Activated T-helper 1 cell treated with Interleukin-2 at 50 U/mL for 16 hours (primary cell): ENCODE data around the gene BRICD5.

Experiments used
- DNase-seq: peaks from one replicate; pipeline ENCODE4 v3.0.0-alpha.2; 2020; ENCODE audit warnings: low read depth

The BRICD5 gene

DNA sequence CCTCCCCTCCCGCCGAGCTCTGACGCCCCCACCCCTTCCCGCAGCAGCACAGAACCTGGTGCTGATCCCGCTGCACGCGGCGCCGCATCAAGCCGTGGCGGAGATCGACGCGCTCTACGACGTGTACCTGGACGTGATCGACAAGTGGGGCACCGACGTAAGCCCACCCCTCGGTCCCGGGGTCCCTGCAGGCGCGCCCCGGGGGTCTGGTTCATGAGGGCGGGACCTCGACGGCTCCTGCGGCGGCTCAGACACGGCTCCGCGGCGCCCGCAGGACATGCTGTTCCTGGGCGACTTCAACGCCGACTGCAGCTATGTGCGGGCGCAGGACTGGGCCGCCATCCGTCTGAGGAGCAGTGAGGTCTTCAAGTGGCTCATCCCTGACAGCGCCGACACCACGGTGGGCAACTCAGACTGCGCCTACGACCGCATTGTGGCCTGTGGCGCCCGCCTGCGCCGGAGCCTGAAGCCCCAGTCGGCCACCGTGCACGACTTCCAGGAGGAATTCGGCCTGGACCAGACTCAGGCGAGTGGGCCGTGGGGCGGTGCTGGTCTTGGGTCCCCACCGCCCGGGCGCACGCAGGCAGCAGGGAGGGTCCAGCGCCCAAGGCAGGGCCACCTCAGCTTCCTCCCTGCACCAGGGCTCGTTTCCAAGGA, 27.0 kb upstream of the BRICD5 start:
- DNase-seq, result no peak

DNA sequence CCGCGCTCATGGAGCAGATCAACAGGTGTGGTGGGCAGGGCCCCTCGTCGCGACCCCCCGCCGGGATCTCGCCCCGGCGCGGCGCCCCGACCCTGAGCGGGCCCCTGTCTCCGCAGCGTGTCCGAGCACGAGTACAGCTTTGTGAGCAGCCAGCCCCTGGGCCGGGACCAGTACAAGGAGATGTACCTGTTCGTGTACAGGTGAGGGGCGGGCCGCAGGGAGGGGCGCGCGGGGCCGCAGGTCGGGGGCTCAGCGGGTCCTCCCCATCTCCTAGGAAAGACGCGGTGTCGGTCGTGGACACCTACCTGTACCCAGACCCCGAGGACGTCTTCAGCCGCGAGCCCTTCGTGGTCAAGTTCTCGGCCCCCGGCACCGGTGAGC, 26.4 kb upstream of the BRICD5 start:
- DNase-seq, result no peak

DNA sequence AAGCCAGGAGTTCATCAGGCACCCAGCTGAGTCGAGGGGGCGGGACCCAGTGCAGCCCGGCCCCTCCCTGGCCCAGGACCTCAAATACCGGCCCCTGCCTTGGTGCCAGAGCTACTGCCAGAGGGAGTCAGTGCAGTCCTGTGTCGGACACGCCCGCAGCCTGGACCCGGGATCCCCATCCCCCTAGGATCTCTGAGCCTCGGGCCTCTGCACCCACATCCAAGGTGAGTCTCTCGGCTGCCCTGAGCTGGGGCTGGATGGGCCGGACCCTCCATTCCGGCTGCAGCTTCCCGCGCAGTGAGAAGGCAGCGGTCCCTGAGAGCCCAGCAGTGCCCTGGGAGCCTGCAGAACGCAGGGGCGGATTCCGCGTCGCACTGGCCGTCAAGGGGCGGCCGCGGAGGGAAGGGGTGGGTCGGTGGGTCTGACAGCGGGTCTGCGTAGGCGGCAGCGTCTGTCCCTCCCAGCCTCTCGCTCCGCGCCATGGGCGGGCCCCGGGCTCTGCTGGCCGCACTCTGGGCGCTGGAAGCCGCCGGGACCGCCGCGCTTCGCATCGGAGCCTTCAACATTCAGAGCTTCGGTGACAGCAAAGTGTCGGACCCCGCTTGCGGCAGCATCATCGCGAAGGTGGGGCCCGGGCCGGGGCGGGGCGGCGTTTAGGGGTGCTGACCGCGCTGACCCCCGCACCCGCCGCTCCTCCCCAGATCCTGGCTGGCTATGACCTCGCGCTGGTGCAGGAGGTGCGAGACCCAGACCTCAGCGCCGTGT, 25.9 kb upstream of the BRICD5 start, which contains the start of gene DNASE1L2:
TSS of gene DNASE1L2 (plus strand) at position 108 of the 765 bp plus-strand sequence. CDS start at position 481, 373 bp downstream.
- DNase-seq, result no peak

DNA sequence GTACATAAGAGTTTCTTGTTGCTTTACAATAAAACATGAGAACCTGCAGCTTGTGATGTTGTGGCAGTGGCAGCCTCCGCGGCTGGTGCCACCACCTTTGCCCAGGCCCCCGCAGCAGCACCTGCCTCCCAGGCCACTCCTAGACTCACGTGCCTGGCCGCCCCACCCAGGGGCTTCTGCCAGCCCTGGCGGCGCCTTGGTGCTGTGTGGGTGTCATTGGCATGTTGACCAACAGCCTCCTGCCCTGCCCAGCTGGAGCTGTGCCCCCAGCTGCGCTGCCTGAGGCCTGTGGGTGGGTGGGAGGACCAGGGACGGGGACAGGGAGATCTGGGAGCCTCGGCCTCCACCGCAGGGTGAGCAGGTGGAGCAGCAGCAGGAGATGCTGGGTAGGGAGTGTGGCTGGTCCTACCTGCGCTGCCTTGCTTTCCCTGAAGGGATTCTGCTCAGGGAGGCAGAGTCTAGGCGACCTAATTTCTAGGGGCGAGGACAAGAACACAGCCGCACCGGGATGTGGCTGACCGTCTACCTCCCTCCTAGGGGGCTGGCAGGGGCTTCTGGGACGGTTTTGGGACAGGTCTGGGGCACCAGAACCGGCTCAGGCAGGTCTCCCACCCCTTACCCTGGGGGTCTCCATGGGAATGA, 25.2 kb upstream of the BRICD5 start:
- DNase-seq, result no peak

DNA sequence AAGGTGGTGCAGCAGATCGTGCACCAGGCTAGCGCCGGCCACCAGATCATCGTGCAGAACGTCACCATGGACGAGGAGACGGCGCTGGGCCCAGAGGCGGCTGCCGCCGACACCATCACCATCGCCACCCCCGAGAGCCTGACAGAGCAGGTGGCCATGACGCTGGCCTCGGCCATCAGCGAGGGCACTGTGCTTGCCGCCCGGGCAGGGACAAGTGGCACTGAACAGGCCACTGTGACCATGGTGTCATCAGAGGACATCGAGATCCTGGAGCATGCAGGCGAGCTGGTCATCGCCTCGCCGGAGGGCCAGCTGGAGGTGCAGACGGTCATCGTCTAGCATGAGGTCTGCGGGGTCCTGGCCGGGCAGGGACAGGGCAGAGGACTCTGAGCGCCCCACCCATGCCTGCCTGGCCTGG, 24.6 kb upstream of the BRICD5 start:
- no peak for DNase-seq

DNA sequence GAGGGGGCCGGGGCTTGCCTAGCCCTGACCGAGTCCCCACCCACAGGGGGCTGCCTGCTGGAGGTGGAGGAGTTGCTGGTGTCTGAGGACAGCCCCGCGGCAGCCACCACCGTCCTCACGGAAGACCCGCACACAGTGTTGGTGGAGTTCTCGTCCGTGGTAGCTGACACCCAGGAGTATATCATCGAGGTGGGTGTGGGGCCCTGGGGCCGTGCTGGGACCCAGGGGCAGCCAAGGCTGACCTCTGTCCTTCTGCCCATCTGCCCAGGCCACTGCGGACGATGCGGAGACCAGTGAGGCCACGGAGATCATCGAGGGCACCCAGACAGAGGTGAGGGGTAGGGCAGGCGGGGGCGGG, 24.1 kb upstream of the BRICD5 start:
- no peak for DNase-seq

DNA sequence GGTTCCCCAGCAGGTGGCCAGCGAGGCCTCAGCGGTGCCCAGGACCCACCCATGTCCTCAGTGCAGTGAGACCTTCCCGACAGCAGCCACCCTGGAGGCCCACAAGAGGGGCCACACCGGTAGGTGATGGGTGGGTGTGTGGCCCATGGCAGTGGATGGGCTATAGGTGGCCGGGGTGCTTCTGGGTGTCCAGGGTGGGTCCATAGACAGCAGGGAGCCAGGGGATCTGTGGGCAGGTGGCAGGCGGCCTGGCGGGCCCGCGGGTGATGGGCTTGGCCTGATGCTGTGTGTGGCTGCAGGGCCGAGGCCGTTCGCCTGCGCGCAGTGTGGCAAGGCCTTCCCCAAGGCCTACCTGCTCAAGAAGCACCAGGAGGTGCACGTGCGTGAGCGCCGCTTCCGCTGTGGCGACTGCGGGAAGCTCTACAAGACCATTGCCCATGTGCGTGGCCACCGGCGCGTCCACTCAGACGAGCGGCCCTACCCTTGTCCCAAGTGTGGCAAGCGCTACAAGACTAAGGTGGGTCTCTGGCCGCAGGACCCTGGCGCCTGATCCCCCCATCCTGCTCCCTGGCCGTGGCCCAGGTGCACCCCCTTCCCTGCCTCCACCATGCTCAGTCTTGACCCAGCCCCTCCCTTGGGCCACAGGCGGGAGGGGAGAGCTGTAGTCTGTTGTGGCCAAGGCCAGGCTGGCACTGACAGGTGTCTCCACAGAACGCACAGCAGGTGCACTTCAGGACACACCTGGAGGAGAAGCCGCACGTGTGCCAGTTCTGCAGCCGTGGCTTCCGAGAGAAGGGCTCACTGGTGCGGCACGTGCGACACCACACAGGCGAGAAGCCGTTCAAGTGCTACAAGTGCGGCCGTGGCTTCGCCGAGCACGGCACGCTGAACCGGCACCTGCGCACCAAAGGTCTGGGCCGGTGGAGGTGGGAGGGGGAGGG, 23.5 kb upstream of the BRICD5 start:
- DNase-seq, result no peak

DNA sequence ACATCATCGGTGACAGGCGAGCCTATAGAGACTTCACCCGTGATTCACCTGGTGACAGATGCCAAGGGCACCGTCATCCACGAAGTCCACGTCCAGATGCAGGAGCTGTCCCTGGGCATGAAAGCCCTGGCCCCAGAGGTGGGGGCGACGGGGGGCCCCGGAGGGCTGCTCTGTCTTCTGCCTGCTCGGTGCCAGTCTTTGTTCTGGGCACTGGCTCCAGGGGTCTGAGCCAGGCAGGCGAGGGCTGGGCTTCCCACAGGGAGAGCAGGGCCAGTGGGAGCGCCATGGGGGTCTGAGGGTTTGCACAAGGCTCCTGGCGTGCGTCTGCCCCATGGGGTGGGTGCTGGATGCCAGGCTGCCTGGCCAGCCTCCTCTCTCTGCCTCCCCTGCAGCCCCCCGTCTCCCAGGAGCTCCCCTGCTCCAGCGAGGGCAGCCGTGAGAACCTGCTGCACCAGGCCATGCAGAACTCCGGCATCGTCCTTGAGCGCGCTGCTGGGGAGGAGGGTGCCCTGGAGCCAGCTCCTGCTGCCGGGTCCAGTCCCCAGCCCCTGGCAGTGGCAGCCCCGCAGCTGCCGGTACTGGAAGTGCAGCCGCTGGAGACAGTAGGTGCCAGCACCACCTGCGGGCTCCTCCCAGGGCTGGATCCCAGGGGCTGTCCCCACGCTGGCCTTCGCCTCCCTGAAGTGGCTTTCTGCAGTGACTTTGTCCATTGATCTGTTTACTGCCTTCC, 22.5 kb upstream of the BRICD5 start:
- no peak for DNase-seq

DNA sequence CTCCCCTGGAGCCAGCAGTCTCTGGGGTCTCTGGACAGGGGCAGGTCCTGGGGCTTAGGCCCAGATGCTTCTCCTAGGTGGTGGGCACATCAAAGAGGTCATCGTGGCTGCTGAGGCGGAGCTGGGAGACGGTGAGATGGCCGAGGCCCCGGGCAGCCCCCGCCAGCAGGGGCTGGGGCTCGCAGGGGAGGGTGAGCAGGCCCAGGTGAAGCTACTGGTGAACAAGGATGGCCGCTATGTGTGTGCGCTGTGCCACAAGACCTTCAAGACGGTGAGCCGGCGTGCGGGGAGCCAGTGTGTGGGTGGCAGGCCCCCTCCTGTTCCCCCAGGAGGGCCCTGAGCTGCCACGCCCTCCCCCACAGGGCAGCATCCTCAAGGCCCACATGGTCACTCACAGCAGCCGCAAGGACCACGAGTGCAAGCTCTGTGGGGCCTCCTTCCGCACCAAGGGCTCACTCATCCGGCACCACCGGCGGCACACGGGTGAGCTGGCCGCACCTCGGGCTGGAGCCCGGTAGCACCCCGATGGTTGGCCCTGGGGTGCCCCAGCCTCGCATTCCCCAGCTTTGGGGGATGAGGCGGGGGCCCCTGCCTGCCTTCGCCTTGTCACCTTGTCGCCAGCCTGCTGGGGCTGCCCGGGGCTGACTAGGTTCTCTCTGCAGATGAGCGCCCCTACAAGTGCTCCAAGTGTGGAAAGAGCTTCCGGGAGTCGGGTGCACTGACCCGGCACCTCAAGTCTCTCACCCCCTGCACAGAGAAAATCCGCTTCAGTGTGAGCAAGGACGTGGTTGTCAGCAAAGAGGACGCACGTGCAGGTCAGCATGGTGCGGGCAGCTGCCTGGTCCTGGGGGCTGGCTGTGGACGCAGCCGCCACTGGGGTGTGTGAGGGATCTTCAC, 21.7 kb upstream of the BRICD5 start:
- no peak for DNase-seq

DNA sequence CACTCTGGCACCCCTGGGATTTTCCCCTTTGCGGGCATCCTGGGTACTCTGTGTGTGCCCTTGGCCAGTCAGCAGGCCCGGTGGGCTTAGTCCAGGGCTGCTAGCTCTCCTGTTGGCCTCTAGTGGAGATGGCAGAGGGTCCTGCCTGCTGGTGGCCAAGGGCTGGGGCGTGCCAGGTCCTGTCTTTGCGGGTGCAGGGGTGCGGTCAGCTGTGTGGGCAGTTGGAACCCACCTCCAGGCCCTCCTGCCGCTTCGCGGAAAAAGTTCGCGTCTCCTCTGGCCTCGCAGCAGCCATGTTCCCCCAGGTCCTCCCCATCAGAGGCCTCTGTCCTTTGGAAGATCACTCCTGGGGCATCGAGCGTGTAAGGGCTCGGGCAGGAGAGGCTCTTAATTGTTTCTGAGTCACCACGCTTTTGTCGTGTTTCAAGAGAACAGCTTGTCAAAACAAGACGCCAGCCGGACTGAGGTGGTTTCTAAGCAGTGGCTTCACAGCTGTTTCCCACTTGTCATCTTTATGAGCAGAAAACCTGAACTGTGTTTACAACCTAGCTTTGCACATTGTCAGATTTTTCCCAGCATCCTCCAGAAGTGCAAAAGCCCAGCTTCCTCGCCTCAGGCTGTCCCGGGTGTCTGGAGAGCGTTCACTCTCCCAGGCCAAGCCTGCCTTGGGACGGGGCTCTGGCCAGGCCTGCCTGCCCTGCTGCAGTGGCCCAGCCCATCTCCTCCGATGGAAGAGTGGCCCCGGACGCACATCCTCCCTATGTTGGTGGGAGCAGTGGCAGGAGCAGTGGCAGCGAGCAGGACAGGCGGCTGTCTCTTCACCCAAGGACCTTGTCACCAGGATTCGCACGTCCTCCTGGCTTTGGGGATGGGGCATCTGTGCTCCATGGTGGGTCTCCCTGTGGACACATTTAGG, 20.6 kb upstream of the BRICD5 start:
- no peak for DNase-seq

DNA sequence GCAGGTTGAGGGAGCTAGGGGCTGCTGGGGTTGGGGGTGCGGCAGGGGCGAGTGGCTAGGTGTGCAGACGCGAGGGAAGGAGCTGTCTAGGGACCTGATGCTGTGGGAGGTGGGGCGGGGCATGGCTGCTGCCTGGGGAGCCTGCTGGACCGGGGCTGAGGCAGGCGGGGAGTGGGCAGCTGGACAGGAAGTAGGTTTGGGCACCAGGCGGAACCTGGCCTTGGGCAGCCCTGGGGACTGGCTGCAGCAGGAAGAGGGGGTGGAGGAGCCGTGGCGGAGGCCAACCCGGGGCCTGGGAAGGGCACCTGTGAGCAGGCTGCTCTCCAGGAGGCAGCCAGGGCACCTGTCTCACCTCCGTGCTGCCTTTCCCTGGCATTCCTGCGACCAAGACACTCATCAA, 19.7 kb upstream of the BRICD5 start:
- DNase-seq, result no peak

DNA sequence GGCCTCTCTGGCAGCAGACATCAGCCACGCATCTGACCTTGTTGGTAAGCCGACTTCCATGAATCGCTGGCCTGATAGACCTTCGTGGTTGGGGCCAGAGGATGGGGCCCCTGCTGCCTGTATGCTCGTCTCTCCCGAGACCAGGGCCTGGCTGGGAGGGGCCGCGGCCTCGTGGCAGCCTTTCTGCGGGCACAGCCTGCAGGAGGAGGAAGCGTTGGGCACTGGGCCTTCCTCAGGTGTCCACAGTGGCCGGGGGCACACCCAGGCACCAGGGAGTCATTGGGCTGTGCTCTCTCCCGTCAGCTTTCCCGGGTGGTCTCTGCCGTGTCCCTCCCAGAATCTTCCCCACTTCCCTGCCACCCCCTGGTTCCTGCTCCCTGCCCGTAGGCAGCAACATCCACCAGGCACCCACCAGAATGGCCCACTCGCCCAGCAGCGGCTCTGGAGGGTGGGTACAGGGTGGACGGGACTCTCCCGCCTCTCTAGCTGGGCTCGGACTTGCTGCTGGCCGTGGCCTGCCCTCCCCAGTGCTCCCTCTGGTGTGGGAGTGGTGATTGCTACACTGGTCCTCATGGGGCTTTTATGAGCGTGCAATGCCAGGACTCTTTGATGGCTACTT, 19.1 kb upstream of the BRICD5 start:
- no peak for DNase-seq

DNA sequence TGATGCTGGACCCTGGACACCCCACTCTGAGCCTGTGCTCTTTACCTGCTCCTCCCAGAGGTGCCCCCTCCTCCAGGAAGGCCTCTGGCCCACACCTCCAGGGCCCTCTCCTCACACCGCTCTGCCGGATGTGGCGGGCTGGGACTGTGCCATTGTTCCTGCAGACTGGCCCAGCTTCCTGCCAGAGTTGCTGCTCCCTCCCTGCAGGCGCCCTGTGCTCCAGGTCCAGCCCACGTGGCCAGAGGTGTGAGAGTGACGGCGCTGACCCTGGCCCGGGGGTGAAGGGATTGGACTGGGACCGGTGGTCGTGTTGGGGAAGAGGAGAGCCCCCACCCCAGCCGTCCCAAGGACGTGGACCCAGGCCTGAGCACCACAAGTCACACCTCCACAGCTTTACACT, 18.4 kb upstream of the BRICD5 start:
- DNase-seq, result no peak

DNA sequence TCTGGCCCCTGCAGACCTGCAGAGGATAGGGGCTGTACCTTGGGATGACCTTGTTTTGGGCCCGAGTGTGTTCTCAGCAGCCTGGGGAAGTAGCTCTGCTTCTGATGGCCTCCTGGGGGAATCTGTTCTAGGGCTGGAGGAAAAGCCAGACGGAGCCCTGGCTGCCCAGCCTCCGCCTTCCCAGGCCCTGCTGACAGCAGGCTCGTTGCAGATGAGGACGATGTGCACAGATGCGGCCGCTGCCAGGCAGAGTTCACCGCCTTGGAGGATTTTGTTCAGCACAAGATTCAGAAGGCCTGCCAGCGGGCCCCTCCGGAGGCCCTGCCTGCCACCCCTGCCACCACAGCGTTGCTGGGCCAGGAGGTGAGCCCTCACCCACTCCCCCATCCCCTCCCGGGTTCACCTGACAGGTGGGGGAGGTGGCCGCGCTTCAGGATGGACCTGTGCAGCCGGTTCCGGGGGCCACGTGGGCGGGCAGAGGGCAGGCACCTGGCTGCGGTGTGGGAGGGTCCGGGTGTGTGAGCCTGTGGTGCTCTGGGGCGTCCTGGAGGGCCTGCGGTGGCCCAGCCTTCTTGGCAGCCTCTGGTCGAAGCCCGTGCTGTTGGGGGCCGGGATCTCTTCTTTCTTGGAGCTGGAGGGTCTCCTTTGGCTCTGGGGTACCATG, 17.6 kb upstream of the BRICD5 start:
- DNase-seq, result no peak

DNA sequence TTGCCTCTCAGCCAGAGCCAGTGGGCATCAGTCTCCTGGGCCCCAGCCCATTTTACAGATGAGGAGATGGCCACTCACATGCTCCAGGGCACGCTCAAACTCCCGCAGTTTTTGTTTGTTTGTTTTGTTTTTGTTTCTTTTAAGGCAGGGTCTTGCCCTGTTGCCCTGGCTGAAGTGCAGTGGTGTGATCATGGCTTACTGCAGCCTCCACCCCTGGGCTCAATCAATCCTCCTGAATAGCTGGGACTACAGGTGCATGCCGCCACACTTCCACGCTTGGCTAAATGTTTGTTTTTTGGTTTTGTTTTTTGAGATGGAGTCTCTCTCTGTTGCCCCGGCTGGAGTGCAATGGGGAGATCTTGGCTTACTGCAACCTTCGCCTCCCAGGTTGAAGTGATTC, 16.3 kb upstream of the BRICD5 start:
- DNase-seq, result no peak

DNA sequence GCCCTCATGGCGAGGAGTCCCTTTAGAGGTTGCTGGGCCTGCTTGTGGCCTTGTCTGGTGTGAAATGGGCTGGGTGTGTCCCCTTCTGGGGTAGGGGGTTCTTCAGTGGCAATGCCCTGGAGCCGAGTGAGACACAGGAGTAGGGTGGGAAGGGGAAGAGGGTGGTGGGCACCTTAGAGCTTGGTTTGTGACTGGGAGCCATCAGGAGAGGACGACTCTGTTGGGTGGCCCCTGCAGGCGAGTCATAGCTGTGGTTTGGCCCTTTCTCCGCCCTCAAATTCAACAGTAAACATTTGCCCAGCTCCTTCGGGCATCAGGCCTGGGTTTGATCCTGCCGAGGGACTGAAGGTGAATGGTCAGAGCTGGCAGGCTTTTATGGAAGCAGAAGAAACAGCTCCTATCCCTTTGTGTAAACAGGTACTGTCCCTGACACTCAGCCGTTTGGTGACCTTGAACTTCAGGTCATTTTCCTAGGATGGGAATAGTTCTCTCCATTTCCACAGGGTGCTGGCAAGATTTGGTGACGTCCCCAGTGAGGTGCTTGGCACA, 15.7 kb upstream of the BRICD5 start:
- no peak for DNase-seq

DNA sequence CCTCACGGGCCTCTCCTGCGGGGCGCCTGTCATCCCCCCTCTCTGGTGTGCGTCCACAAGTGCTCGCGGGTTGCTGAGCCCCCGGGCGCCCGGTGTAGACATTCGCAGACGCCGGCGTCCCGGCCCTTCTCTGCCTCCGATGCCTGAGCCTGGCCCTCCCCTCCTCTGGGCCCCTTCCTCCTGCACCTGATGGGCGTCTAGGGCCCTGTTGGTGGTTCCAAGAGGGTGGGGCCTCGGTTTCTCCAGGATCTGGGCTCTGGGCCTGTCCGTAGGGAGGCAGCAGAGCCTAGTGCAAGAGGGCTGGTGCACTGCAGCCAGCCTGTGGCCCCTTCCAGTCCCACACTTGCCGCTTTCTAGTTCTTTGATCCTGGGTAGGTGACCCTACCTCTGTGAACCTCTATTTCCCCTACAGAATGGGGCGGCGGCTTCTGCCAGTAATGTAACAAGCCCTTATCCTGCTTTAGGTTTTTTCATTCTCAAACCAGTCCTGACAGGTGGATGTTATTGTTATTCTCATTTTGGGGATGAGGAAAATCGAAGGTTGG, 13.4 kb upstream of the BRICD5 start:
- no peak for DNase-seq
